Measurements from ENCODE around the gene SF3B2.

GRCh38 chr11:66077927-66078326 lies 25.8 kb downstream of the SF3B2 start:
- no peak for TF ChIP-seq CTCF (IDR thresholded peaks at IDR 0.05; ENCODE audit: borderline replicate concordance, extremely low read depth, low read length, poor library complexity, severe bottlenecking)
- TF ChIP-seq EZH2 (IDR thresholded peaks at IDR 0.05; ENCODE audit: borderline replicate concordance, low read depth, low read length, severe bottlenecking): no peak

Measured in DND-41 (cell line).